Stimulated activated CD4-positive, alpha-beta T cell treated with anti-CD3 and anti-CD28 coated beads, Interleukin-15, amount 100 ng/mL, for 48 hours (primary cell): ENCODE data around the gene TPRKB.
"Not testable (repeated sequence)": the region's sequence is repeated elsewhere in the genome, so short reads cannot be mapped to it uniquely, and the experiment has no call there.

ENCODE experiments used
- DNase-seq, 2 donors: peaks; one replicate each; pipeline ENCODE4 v3.0.0-alpha.2; 2020; ENCODE audit warnings: low read depth in 2 of 2

Gene TPRKB

GRCh38 chr2:73739101-73739500 is 2.0 kb upstream of the TPRKB start:
- no peak for DNase-seq

DNA sequence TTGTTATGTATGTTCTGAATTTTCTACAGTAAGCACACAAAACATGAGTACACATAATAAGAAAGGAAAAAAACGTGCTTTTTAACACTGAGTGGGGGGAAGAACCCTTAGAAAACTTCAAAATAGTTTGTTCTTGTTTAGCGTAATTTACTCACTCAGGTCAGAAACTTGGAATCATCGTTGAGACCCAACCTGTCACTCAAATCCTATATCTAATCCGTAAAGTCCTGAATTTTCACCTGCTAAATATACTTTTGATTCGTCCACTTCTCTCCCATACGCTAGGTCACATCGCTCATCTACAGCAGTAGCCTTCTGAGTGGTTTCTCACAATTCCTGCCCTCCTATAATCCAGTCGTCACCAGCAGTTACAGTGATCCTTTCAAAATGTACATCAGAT is 767 bp downstream of the TPRKB start:
- DNase-seq, result no peak

DNA sequence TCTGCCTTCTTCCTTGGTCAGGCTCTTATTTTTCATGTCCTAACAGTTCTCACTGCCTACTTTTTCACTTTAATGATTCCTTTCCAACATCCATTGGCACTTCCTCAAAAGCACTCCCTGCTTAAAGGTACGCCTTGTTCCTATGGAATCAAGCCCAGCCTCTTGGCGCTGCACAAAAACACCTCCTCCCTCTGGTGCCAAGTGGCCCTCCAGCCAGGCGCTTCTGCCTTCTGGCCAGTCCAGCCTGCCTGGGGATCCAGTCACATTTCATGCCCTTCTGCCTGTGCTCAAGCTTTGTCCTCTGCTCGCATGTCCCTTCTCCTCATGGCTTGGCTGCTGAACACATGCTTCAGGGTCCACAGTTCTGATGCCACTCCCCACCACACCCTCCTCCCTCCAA is 6.3 kb downstream of the TPRKB start:
- no peak for DNase-seq

- DNase-seq, result no peak
Measured at GRCh38 chr2:73728711-73729110, 8.4 kb downstream of the TPRKB start.

DNA sequence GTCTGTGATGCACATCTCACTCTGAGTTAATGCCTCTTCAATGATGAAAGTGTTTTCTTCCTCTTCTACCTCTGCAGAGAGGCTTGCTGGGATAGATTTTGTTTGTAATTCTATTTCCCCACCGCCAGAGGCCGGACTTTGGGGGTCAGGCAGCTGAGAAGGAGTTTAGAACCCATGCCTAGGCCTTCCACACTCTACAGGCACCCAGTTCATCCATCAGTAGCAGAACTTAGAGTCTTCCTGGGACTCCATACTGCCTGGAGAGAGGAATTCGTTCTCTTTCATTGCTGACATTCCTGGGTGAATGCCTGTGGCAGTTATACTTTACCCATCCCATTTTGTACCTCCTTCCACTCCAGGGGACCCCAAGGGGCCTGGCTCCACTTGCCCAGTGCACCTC is 9.1 kb downstream of the TPRKB start:
- DNase-seq, result no peak

GRCh38 chr2:73726657-73727056 is 10.5 kb downstream of the TPRKB start:
- DNase-seq, result not testable (repeated sequence)

DNA sequence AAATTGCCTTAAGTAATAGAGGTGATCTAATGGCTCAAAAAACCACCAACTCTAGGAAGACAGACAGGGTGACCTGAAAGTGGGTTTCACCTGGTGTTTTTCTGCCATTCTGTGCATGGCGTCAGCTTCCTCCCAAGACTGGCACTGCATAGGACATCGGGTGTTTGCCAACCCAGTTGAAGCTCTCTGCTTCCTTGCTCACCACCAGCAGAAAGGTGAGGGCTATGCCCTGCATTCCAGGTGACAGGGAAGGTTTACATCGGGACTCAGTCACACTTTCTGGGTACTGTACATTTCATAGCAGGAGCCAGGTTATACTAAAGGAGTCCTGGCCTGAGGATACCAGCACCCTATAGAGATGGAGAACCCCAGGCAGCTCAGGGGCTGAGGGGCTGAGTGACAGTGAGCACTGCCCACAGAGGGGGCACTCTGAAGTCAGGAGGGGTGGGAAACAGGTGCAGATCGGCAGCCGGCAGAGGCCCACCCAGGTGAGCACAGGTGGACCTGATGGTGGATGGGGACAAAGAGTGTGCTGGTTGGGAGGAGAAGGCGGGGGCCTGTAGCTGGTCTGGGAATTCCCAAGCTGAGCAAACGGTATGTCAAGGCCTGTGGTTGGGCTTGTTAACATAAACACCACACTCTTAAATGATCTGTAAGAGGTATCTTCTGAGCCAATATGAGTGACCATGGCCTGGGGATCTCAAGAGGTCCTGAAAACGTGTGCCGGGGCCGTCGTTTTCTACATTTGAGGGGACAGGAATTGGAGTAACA is 18.1 kb downstream of the TPRKB start:
- DNase-seq, result no peak

DNA sequence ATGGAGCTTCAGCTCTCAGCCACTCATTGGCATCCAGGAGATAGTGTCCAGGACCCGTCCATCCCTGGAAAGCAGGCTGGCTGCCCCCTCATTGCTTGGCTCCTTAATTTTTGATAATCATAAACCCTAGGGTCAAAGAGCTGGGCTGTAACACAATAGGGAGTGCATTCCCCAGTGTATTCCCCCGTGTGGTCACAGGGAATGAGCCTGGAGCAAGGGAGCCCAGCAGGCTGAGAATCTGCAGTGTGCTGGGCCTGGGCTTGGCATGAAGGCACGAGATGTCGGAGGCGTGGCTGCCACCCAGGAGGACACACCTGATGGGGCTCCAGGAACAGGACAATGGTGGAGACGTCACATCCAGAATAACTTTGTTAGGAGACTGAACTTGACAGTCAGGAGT is 18.7 kb downstream of the TPRKB start:
- DNase-seq, result no peak

- not testable (repeated sequence) for DNase-seq
Measured at GRCh38 chr2:73717695-73718094, 19.4 kb downstream of the TPRKB start.

DNA sequence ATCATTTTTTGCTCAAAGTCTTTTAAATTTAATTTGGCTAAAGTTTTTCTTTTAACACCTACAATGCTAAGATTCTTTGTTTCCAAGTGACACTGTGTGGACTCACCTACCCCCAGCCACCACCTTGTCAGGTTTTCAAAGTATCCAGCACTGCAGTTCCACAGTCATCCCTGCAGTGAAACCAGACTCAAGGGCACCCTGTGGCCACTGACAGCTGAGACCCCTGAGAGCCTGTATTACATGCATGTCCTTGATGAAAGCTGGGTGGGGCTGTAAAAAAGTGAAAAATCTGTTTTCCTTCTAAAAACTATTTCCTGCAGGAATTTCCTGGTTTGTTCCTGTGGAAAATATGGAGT is 19.9 kb downstream of the TPRKB start:
- no peak for DNase-seq

- DNase-seq, result no peak
Measured at GRCh38 chr2:73716543-73717250, 20.4 kb downstream of the TPRKB start.

GRCh38 chr2:73714091-73714490 is 23.1 kb downstream of the TPRKB start:
- DNase-seq, result no peak

DNA sequence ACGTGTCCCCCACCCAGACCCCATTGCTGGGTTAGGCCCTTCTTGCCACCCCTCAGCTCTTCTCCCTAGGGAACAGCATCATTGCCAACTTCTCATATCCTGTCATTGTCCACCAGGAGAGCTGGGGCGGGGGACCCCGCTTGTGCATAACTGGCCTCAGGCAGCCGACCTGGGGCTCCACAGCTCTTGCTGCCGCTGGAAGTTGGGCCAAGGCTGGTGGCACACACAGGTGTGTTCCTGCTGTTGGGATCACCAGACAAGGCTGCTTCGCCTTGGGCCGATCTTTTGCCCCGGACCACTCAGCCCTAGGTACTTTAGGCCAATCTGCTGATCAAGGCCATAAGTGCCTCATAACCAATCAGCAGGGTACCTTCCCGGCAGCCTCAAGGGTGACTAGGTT is 28.6 kb downstream of the TPRKB start:
- DNase-seq, result no peak

GRCh38 chr2:73707636-73708035 is 29.5 kb downstream of the TPRKB start:
- no peak for DNase-seq

- DNase-seq, result no peak
Measured at GRCh38 chr2:73707058-73707457, 30.1 kb downstream of the TPRKB start.

DNA sequence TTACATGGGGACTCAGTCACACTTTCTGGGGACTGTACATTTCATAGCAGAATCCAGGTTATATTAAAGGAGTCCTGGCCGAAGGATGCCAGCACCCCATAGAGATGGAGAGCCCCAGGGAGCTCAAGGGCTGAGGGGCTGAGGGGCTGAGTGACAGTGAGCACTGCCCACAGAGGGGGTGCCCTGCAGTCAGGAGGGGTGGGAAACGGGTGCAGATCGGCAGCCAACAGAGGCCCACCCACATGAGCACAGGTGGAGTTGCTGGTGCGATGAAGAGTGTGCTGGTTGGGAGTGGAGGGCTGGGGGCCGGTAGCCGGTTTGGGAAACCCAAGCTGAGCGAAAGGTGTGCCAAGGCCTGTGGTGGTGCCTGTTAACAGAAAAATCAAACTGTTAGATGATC is 32.1 kb downstream of the TPRKB start:
- DNase-seq, result no peak

DNA sequence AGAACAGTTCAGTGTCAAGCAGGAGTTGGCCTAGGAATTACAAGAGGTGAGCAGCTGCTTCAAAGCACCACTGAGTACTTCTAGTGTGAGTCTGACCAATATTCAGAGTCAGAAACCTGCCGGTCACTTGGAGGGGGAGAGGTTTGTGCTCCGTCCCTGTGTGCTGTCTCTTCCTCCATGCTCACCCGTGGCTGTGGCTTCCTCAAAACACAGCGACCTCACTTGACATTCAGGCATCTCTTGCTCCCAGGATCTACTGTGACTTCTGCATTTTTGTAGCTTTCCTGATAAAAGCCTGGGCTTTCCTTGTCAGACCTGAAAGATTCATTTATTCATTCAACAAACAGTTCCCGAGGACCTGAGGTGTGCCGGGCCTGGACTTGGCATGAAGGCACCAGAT is 32.9 kb downstream of the TPRKB start:
- no peak for DNase-seq

- no peak for DNase-seq
Measured at GRCh38 chr2:73703675-73704074, 33.5 kb downstream of the TPRKB start.

- not testable (repeated sequence) for DNase-seq
Measured at GRCh38 chr2:73702852-73703493, 34.2 kb downstream of the TPRKB start.

DNA sequence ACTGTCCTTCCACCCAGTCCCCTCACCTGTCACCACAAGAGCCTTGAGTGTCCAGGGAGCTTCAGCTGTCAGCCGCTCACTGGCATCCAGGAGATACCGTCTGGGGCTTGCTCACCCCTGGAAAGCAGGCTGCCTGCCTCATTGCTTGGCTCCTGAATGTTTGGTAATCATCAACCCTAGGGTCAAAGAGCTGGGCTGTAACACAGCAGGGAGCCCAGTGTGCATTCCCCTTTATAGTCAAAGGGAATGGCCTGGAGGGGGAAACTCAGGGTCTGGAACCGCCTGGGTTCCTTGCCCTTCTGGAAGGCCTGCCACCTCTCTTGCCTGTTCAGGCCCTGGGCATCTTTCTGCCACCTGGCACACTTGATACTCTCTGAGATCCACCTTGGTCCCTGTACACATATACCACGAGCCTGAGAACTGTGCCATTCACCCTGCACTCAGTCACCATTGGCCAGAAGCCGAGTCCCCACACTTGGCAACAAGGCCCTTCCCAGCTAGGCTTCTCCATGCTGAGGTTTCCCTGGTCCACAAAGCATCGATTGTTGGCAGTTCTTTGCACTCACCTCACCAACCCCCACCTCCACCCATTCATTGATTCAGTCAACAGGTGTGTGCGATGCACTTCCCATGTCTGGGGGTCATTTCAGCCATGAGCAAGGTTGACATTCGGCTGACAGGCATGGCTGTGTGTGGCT is 35.0 kb downstream of the TPRKB start:
- DNase-seq, result no peak

DNA sequence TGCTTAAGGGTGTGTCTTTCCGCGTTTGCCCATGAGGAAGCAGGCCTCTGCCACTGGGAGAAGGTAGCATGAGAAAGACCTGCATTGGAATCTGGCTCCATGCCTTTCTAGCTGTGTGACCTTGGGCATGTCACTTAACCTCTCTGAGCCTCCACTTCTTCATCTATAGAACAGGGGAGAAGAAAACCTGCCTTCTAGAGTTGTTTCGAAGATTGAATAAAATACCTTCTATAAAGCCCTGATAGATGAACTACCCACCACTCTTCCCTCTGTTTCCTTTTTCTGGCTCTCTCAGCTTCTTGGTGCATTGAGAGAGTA is 35.7 kb downstream of the TPRKB start:
- DNase-seq, result not testable (repeated sequence)

GRCh38 chr2:73700661-73701447 is 36.3 kb downstream of the TPRKB start:
- no peak for DNase-seq
